Hippocampal formation (tissue), 2 donors: Measurements from ENCODE around the gene AHSG.
A peak's percentile ranks its signal among the peaks of the same experiment; 100 is the strongest.

Experiments used
- DNase-seq, 2 donors: peaks; one replicate each; lab custom pipeline; 2025; lab: John Stamatoyannopoulos, UW

AHSG gene

GRCh38 chr3:186640473-186640818 lies 27.6 kb downstream of the AHSG start:
- DNase-seq: peak in 1 of 2 donors; percentile 10

DNA sequence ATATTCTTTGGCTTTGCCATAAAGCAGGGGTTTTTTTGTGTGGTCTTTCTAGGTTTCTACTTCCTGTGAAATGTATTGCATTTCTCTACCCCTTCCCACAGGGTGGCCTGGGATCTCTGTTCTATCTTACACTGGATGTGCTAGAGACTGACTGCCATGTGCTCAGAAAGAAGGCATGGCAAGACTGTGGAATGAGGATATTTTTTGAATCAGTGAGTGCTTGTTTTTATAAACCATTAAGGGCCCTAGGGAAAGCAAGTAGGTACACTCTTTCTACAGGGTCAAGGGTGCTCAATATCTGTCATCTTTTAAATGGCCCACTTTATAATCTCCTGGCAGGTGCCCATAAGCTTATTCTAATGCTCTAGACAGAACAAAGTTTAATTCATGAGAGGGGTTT lies 28.1 kb downstream of the AHSG start:
- no peak for DNase-seq

GRCh38 chr3:186642014-186642413 lies 29.2 kb downstream of the AHSG start:
- DNase-seq: no peak

- DNase-seq: no peak
These were observed 30.6 kb downstream of the AHSG start for GRCh38 chr3:186643493-186643892.

- DNase-seq: no peak
These were observed 31.8 kb downstream of the AHSG start for GRCh38 chr3:186644683-186645082.

- DNase-seq: no peak
These were observed 33.2 kb downstream of the AHSG start for GRCh38 chr3:186646106-186646505.

GRCh38 chr3:186646841-186647240 lies 34.0 kb downstream of the AHSG start:
- DNase-seq: no peak

DNA sequence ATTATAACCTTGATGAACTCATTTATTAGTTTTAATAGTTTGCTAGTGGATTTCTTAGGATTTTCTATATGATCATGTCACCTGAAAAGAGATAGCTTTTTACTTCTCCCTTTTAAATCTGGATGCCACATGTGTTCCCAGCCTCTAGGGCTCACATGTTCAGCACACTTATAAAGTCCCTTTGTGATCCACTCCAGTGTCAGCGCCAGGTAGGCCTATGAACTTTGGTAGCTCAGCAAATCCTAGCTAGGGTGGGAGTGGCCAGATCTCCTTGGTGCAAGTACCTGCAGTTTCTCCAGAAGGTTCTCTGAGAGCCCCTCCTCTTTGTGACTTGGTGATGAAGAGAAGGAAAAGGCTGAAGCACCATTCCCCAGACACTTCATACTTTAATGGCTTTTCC lies 36.0 kb downstream of the AHSG start:
- DNase-seq: no peak

- DNase-seq: no peak
These were observed 38.9 kb downstream of the AHSG start for GRCh38 chr3:186651678-186652215.

GRCh38 chr3:186653080-186653707 lies 40.3 kb downstream of the AHSG start:
- no peak for DNase-seq

DNA sequence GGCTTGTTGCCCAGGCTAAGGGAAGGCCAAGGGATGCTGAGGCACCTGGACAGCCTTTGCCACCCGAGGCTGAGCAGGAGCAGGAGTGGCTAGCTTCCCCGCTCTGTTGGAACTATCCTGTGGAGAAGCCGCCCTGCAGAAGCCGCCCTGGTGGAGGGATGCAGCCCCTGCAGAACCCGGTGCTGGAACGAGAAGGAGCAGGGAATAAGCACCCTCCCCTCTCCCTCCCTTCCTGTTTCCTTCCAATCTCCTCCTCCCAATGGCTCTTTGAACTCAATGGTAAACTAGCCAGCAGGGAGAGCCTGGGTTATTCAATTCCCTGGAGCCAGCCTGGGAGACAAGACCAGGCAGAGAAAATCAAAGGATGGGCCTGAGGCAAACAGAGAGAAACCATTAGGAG lies 41.1 kb downstream of the AHSG start:
- DNase-seq: no peak

GRCh38 chr3:186663361-186664118 lies 50.7 kb downstream of the AHSG start:
- DNase-seq: no peak

- no peak for DNase-seq
These were observed 51.2 kb downstream of the AHSG start for GRCh38 chr3:186664119-186664495.

- no peak for DNase-seq
These were observed 51.6 kb downstream of the AHSG start for GRCh38 chr3:186664506-186664905.

DNA sequence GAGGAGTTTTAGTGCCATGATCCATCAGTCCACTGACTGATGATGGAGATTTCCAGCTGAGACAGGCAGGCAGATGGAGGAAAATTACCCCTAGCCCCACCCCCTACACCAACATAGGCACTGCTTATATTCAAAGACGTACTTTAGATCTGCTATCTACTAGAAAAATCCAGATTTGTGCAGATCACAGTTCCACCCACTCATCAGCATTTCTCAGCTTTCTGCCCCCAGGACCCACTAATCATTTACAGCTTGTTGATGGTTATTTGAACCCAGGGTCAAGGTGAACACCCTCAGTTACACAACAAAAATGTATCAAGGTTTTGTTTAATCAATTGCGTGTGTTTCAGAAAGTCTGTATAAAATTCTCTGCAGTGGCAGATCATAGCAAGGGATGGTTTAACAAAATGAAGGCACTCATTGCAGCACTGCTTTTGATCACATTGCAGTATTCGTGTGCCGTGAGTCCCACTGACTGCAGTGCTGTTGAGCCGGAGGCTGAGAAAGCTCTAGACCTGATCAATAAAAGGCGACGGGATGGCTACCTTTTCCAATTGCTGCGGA lies 52.8 kb downstream of the AHSG start, which contains the start of gene HRG:
Gene HRG, plus strand, starts transcription at position 390 of the 564 bp plus-strand sequence. Its CDS starts 18 bp downstream, at position 408.
- DNase-seq: no peak

GRCh38 chr3:186668426-186668825 lies 55.6 kb downstream of the AHSG start:
- no peak for DNase-seq

GRCh38 chr3:186669378-186670084 lies 56.7 kb downstream of the AHSG start:
- DNase-seq: no peak

- no peak for DNase-seq
These were observed 57.3 kb downstream of the AHSG start for GRCh38 chr3:186670155-186670554.
